Cardiac fibroblast (primary cell): ENCODE measurements around the gene STK24.

Experiments
- DNase-seq, 2 donors: peaks; one replicate each; pipeline versions ENCODE4 v3.0.0 to v3.0.0-alpha.2; 2010; ENCODE audit warnings: low read depth in 2 of 2
- H3K4me3 ChIP-seq, 2 donors: replicated peaks in 1 of 2; 1 replicate in 1 of 2; 2 replicates in 1 of 2; pipeline ENCODE4 v1.5.1; 2011; ENCODE audit warnings: low read depth in 2 of 2, low read length in 2 of 2, mild to moderate bottlenecking in 2 of 2, moderate library complexity in 1 of 2
- TF ChIP-seq, protein P1 (sequence below): IDR thresholded peaks from one replicate; pipeline ENCODE4 v1.5.1; 2011; ENCODE audit warnings: low read depth, mild to moderate bottlenecking, low read length, inconsistent platforms

Gene STK24

GRCh38 chr13:98462241-98462882 is 114.5 kb downstream of the STK24 start:
- TF ChIP-seq, protein P1, sequence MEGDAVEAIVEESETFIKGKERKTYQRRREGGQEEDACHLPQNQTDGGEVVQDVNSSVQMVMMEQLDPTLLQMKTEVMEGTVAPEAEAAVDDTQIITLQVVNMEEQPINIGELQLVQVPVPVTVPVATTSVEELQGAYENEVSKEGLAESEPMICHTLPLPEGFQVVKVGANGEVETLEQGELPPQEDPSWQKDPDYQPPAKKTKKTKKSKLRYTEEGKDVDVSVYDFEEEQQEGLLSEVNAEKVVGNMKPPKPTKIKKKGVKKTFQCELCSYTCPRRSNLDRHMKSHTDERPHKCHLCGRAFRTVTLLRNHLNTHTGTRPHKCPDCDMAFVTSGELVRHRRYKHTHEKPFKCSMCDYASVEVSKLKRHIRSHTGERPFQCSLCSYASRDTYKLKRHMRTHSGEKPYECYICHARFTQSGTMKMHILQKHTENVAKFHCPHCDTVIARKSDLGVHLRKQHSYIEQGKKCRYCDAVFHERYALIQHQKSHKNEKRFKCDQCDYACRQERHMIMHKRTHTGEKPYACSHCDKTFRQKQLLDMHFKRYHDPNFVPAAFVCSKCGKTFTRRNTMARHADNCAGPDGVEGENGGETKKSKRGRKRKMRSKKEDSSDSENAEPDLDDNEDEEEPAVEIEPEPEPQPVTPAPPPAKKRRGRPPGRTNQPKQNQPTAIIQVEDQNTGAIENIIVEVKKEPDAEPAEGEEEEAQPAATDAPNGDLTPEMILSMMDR, result no peak
- no peak for DNase-seq
- no peak overlapping the region for H3K4me3 ChIP-seq

DNA sequence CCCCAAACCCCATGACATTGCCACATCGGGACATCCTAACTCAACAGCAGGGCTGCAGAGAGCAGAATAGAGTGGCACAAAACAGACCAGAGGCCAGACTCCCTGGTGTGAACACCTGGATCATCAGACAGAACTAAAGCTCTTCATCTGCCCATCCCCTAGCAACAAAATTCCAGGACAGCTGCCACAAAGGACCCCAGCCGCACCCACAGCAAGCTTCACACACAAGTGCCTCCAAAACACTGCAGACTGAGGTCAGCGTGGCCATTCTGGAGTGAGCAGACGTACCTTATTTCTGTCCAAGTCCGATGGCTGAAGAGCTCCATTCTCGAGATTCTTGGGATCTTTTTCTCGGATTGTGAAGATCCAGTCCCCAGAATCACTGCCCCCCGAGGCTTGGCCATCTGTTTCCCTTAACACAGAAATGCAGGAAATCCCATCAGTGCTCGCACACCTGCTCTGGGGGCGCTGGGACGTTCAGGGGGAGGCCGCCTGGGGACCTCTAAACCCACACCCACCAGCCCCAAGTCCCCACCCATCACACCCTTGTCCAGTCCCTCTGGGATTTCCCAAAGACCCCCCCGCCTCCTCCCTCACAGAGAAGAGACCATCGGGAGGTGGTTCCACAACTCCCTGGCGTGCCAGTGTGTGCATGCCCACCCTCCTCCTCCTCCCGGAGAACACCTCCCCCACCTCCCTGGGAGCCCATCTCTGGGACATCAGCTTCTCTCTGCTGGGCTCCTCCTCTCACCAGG is 115.2 kb downstream of the STK24 start:
- no peak overlapping the region for H3K4me3 ChIP-seq
- DNase-seq, result no peak
- TF ChIP-seq, protein P1, result no peak

DNA sequence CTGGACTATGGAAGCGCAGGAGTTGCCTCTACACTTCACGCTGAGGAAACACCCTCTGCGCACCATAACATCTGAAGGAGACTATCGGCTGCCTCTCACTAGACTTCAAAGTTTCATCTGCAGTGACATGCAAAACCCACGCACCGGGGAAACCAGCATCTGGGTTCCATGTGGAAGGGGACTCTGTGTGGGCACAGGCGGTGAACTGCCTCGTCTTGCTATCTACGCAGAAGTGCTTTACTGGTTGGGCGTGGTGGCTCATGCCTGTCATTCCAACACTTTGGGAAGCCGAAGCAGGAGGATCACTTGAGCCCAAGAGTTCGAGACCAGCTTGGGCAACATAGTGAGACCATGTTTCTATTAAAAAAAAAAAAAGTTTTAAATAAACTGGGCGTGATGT is 116.4 kb downstream of the STK24 start:
- no peak overlapping the region for H3K4me3 ChIP-seq
- TF ChIP-seq, protein P1, result no peak
- DNase-seq, result no peak

DNA sequence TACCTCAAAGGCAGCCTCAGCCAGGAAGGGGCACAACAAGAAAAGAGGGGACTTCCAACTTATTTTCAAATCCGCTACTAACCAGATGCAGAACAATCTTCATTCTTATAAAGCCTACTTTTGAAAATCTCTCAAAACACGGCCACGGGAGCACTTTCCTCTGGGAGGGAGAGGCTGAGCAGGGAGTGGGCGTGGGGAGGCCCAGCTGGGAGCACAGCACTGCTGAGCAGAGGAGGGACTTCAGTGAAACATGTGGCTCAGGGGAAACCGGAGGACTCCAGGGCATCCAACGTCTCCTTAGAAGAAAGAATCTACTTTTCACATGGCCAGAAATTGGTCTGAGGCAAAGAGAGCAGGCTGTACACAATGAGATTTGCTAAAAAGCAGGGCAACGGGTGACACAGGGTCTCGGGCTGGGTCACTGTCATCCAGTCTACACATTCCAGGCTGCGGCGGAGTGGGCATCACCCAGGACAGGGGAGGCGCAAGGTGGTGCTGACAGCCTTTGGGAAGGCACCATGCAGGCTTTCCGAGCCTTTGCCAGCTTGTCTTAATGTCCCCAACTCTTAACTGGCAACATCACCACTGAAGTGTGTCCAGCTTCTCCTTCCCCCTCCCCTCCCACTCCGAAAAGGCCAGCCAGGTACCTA is 117.1 kb downstream of the STK24 start:
- no peak for DNase-seq
- H3K4me3 ChIP-seq, result no peak overlapping the region
- TF ChIP-seq, protein P1, result no peak

- TF ChIP-seq, protein P1, result no peak
- no peak for DNase-seq
- H3K4me3 ChIP-seq, result no peak overlapping the region
Measured at GRCh38 chr13:98459171-98459681, 117.7 kb downstream of the STK24 start.

DNA sequence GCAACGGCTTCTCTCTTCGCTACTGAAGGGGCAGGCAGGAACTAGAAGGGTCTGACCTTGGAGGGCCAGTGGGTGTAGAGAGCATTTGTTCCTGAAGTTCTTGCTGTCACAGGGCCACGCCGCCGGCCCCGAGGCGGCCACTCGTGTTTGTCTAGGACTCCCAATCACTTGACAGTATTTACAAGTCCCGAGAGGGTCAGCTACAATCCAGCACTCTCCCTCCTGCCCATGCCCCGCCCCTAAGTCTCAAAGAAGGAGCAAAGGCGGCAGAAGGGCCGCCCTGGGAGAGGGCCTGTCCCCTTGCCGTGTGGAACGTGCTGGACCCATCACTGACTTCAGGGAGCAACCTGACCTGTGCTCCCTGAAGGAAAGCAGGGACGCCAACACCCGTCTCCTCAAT is 118.5 kb downstream of the STK24 start:
- no peak for DNase-seq
- TF ChIP-seq, protein P1, result no peak
- no peak overlapping the region for H3K4me3 ChIP-seq
